ENCODE measurements around the gene PELO. TPM values are rescaled to one million over a fixed set of nuclear protein-coding genes. Genes with fewer than 3 reads are reported as not detected.

The PELO gene
- total and polyA plus RNA-seq, 2 donors (not counting 3 experiments of a cell fraction or from before 2014, with no cell fraction given): 8.6 to 13.2 TPM

DNA sequence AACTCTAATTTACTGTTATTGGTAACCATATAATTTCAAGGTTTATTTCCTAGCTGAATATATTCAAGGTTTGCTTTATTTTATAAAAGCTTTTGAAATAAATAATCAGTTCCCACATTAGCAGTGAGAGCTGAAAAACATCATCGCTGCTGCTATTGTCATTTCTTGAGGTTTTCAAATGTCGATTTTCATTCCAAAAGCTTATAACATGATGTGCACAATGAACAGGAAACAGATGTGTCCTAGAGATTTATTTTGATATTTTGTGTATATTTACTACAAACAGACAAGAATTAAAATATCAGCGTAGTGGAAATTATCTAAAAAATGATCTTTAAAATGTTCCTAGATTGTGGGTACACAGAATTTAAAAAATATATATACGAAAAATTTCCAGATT, 10.5 kb upstream of the PELO start:
- H3K4me1 ChIP-seq (ENCODE audit: control insufficient read depth, extremely low read depth, insufficient read depth, low read length): no peaks in the 10 kb centered on the region
- no TSS peak for BruUV-seq (replicated peaks)
- DNase-seq (ENCODE audit: low read depth, low spot score) (peak; percentile 17), FAIRE-seq (no peak)
- H3K9me3 ChIP-seq (replicated peaks; ENCODE audit: control insufficient read depth, insufficient read depth, low read length): no peaks in the 10 kb centered on the region
- no peak overlapping the region for H3K4me2 ChIP-seq (ENCODE audit: insufficient read depth, low read length)
- ChIA-PET CTCF (interaction anchor here (2.1 to 3.5 kb wide), 2 partner anchors 10 to 84 kb away, joined by 6 to 10 read pairs; no protein-coding TSS in a partner anchor), POLR2A (no interaction called here)
- H3K27ac ChIP-seq (ENCODE audit: insufficient read depth, low read depth, low read length): no peak overlapping the region
- intact Hi-C loops (cut with micrococcal nuclease) (no loop called here), dilution Hi-C loops (cut with MboI; ENCODE audit: extremely low pct_ligation_motif_present, low sequenced_read_pairs) (no loop called here)
- H3K27me3 ChIP-seq (ENCODE audit: control insufficient read depth in 2 of 2, insufficient read depth in 2 of 2, low read length in 2 of 2): no peaks in the 10 kb centered on the region
- no peaks in the 10 kb centered on the region for H3K36me3 ChIP-seq (ENCODE audit: control insufficient read depth in 2 of 2, extremely low read depth in 1 of 2, insufficient read depth in 2 of 2, low read length in 2 of 2)
- H4K20me1 ChIP-seq (replicated peaks; ENCODE audit: control insufficient read depth, extremely low read depth, insufficient read depth, low read length): no peaks in the 10 kb centered on the region
- no peak overlapping the region for H3K4me3 ChIP-seq (replicated peaks in 1 of 3; ENCODE audit: insufficient read depth in 1 of 3, low read depth in 1 of 3, low read length in 3 of 3)
- H3K79me2 ChIP-seq (ENCODE audit: control insufficient read depth, insufficient read depth, low read length): no peaks in the 10 kb centered on the region
- H2AFZ ChIP-seq (ENCODE audit: low read depth, low read length): no peak overlapping the region
- no peak for TF ChIP-seq POLR2A (IDR thresholded peaks at IDR 0.05; ENCODE audit: low read depth, low read length)
- no peak for TF ChIP-seq MAX (IDR thresholded peaks at IDR 0.05; ENCODE audit: insufficient read depth, insufficient read length)
- no peak for TF ChIP-seq FOS (IDR thresholded peaks at IDR 0.05; ENCODE audit: borderline replicate concordance, insufficient read depth, low read length)
- TF ChIP-seq POLR2AphosphoS5 (IDR thresholded peaks at IDR 0.05; ENCODE audit: insufficient read depth, low read depth, low read length): no peak
- TF ChIP-seq CTCF (IDR thresholded peaks at IDR 0.05; ENCODE audit: extremely low read depth in 1 of 2, insufficient read depth in 1 of 2, low read depth in 1 of 2, low read length in 2 of 2): no peak
- no peak for TF ChIP-seq MYC (IDR thresholded peaks at IDR 0.05; ENCODE audit: low read depth, low read length)
- TF ChIP-seq JUN (IDR thresholded peaks at IDR 0.05; ENCODE audit: borderline replicate concordance, insufficient read depth, insufficient read length, low read depth): no peak
- no peak for TF ChIP-seq EZH2 (IDR thresholded peaks at IDR 0.05; ENCODE audit: borderline replicate concordance, low read depth, low read length, severe bottlenecking)
- no peak for TF ChIP-seq GATA2 (IDR thresholded peaks at IDR 0.05; ENCODE audit: insufficient read depth, insufficient read length, low read depth, low read length)
- no peak overlapping the region for H3K9ac ChIP-seq (replicated peaks; ENCODE audit: extremely low read depth, insufficient read depth, low read length)
- H3K9me1 ChIP-seq (replicated peaks; ENCODE audit: control insufficient read depth, extremely low read depth, insufficient read depth, low read length): no peaks in the 10 kb centered on the region

Measured in endothelial cell of umbilical vein (primary cell).